ENCODE measurements around the gene ADD1. TPM values are rescaled to one million over a fixed set of nuclear protein-coding genes. Genes with fewer than 3 reads are reported as not detected.
A peak's percentile ranks its signal among the peaks of the same experiment; 100 is the strongest.
"Not testable (repeated sequence)": the region's sequence is repeated elsewhere in the genome, so short reads cannot be mapped to it uniquely, and the experiment has no call there.

ADD1 gene
- total RNA-seq, 1 experiment from 2014 or later = 98.4 TPM

DNA sequence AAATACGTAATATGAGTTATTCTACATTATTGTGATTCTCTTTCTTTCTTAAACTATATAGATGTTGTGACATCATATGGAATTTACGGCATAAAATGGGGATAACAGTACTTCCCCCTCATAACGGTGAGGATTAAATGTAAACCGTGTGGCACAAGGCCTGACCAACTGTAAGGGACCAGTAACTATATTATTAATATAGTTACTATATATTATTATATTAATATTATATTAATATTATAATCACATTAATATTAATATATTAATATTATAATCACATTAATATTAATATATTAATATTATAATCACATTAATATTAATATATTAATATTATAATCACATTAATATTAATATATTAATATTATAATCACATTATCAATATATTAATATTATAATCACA is 116.8 kb downstream of the ADD1 start:
- peaks cover 20% of the 10 kb centered on the region for H3K36me3 ChIP-seq
- H3K9me3 ChIP-seq (replicated peaks); DNase-seq (ENCODE audit: low read depth in 1 of 2, low spot score in 2 of 2); H3K4me3 ChIP-seq; H3K27ac ChIP-seq; H3K27me3 ChIP-seq (replicated peaks); H3K4me1 ChIP-seq (replicated peaks): not testable (repeated sequence)

GRCh38 chr4:2961421-2961810 is 117.8 kb downstream of the ADD1 start:
- Histone ChIP-seq H3K4me1 (replicated peaks) (peaks cover 3% of the 10 kb centered on the region; the same call in 1 of the 2 replicates), H3K27ac (no peak overlapping the region), H3K27me3 (replicated peaks) (no peaks in the 10 kb centered on the region), H3K36me3 (peaks cover 11% of the 10 kb centered on the region; the same call in 1 of the 2 replicates), H3K9me3 (replicated peaks) (no peaks in the 10 kb centered on the region), H3K4me3 (no peak overlapping the region)
- no peak for DNase-seq (ENCODE audit: low read depth in 1 of 2, low spot score in 2 of 2)

DNA sequence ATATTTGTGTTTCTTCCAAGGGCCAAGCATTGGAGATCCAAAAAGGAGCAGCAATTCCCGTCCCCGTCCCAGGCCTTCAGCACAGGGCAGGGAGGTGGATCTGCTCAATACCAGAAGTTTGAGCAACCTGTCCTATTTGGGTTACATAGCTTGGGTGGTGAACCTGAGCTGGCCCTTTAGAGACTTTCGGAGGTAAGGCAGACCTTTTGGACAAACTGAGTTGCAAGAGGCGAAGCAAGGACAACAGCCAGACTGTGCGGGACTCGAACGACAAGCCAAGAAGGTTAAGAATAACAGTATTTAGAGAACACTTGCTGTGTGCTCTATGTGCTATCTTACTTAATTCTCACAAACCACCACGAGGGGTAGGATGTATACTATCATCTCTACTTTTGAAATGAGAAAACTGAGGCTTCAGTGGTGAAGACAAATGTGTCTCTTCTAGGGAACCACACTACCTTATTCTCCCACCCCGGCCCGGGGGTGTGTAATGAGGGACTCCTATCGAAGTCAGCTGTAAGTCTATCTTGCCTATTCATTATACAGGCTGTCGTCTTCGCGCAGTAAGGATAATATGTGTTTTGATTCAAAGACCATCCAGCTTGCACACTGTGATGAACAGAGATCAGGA is 118.3 kb downstream of the ADD1 start:
- Histone ChIP-seq H3K27ac (no peak overlapping the region), H3K36me3 (peaks cover 8% of the 10 kb centered on the region; the same call in 1 of the 2 replicates), H3K27me3 (replicated peaks) (no peaks in the 10 kb centered on the region), H3K9me3 (replicated peaks) (no peaks in the 10 kb centered on the region), H3K4me1 (replicated peaks) (peaks cover 3% of the 10 kb centered on the region; the same call in 1 of the 2 replicates), H3K4me3 (peak overlapping the region; percentile 78)
- DNase-seq (ENCODE audit: low read depth in 1 of 2, low spot score in 2 of 2) = no peak

GRCh38 chr4:2962614-2963174 is 119.0 kb downstream of the ADD1 start:
- DNase-seq (ENCODE audit: low read depth in 1 of 2, low spot score in 2 of 2) = no peak
- peak overlapping the region; percentile 60 for H3K27ac ChIP-seq
- H3K4me3 ChIP-seq = peak overlapping the region; percentile 78
- peaks cover 3% of the 10 kb centered on the region; the same call in 1 of the 2 replicates for H3K4me1 ChIP-seq (replicated peaks)
- H3K27me3 ChIP-seq (replicated peaks) = no peaks in the 10 kb centered on the region
- H3K36me3 ChIP-seq = peaks cover 4% of the 10 kb centered on the region; the same call in 1 of the 2 replicates
- no peaks in the 10 kb centered on the region for H3K9me3 ChIP-seq (replicated peaks)

GRCh38 chr4:2963175-2963965 is 119.7 kb downstream of the ADD1 start, which contains the start of the genes GRK4 and NOP14:
GRK4 (plus strand) TSS chr4:2963571; CDS start chr4:2964071, 500 bp downstream.
NOP14 (minus strand) TSS chr4:2963406; CDS start chr4:2963319, 87 bp downstream.
- no peaks in the 10 kb centered on the region for H3K9me3 ChIP-seq (replicated peaks)
- peaks cover 3% of the 10 kb centered on the region; the same call in 1 of the 2 replicates for H3K4me1 ChIP-seq (replicated peaks)
- peak within 1 kb of the TSS; percentile 78 for H3K4me3 ChIP-seq
- peak; percentile 83 to 93 for DNase-seq (ENCODE audit: low read depth in 1 of 2, low spot score in 2 of 2)
- peak within 1 kb of the TSS; percentile 60 for H3K27ac ChIP-seq
- no peaks in the 10 kb centered on the region for H3K27me3 ChIP-seq (replicated peaks)
- peaks cover 4% of the 10 kb centered on the region; the same call in 1 of the 2 replicates for H3K36me3 ChIP-seq

GRCh38 chr4:2963966-2964471 is 120.4 kb downstream of the ADD1 start:
- DNase-seq (ENCODE audit: low read depth in 1 of 2, low spot score in 2 of 2) = peak in 1 of 2 experiments; percentile 47
- H3K27ac ChIP-seq = no peak overlapping the region
- no peaks in the 10 kb centered on the region for H3K9me3 ChIP-seq (replicated peaks)
- H3K4me3 ChIP-seq = peak overlapping the region; percentile 78
- H3K36me3 ChIP-seq = peaks cover 4% of the 10 kb centered on the region; the same call in 1 of the 2 replicates
- H3K27me3 ChIP-seq (replicated peaks) = no peaks in the 10 kb centered on the region
- peaks cover 3% of the 10 kb centered on the region; the same call in 1 of the 2 replicates for H3K4me1 ChIP-seq (replicated peaks)

GRCh38 chr4:2964706-2965258 is 121.1 kb downstream of the ADD1 start:
- peaks cover 3% of the 10 kb centered on the region; the same call in 1 of the 2 replicates for H3K4me1 ChIP-seq (replicated peaks)
- H3K4me3 ChIP-seq = no peak overlapping the region; the same call in 1 of the 2 replicates
- H3K27ac ChIP-seq = no peak overlapping the region
- no peaks in the 10 kb centered on the region for H3K27me3 ChIP-seq (replicated peaks)
- H3K36me3 ChIP-seq = peaks cover 4% of the 10 kb centered on the region; the same call in 1 of the 2 replicates
- no peak for DNase-seq (ENCODE audit: low read depth in 1 of 2, low spot score in 2 of 2)
- no peaks in the 10 kb centered on the region for H3K9me3 ChIP-seq (replicated peaks)

DNA sequence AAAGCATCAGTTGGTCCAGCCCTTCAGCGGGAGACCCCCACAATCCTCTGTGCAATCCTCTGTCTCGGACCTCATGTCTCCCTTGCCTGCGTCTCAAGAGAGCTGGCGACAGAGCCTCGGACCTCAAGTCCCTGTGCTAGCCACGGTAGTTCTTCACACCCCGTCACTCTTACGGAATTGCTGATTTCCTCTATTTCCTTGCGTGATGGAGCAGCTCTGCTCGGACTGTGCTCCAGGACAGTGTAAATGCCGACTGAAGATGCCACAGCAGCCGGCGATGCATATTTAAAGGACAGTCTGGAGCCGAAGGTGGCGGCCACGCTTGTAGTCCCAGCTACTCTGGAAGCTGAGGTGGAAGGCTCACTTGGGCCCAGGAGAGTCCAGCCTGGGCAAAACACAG is 121.6 kb downstream of the ADD1 start:
- H3K4me1 ChIP-seq (replicated peaks) = peaks cover 3% of the 10 kb centered on the region; the same call in 1 of the 2 replicates
- no peak overlapping the region for H3K4me3 ChIP-seq
- H3K36me3 ChIP-seq = peaks cover 4% of the 10 kb centered on the region; the same call in 1 of the 2 replicates
- no peak overlapping the region for H3K27ac ChIP-seq
- no peaks in the 10 kb centered on the region for H3K9me3 ChIP-seq (replicated peaks)
- no peaks in the 10 kb centered on the region for H3K27me3 ChIP-seq (replicated peaks)
- DNase-seq (ENCODE audit: low read depth in 1 of 2, low spot score in 2 of 2) = no peak

GRCh38 chr4:2968381-2968780 is 124.7 kb downstream of the ADD1 start:
- H3K36me3 ChIP-seq = no peaks in the 10 kb centered on the region
- no peaks in the 10 kb centered on the region for H3K4me1 ChIP-seq (replicated peaks)
- no peak for DNase-seq (ENCODE audit: low read depth in 1 of 2, low spot score in 2 of 2)
- no peak overlapping the region for H3K4me3 ChIP-seq
- no peaks in the 10 kb centered on the region for H3K27me3 ChIP-seq (replicated peaks)
- no peak overlapping the region for H3K27ac ChIP-seq
- H3K9me3 ChIP-seq (replicated peaks) = no peaks in the 10 kb centered on the region

GRCh38 chr4:2971275-2971674 is 127.6 kb downstream of the ADD1 start:
- no peaks in the 10 kb centered on the region for H3K36me3 ChIP-seq
- no peak overlapping the region for H3K27ac ChIP-seq
- no peaks in the 10 kb centered on the region for H3K4me1 ChIP-seq (replicated peaks)
- no peaks in the 10 kb centered on the region for H3K27me3 ChIP-seq (replicated peaks)
- H3K9me3 ChIP-seq (replicated peaks) = no peaks in the 10 kb centered on the region
- no peak for DNase-seq (ENCODE audit: low read depth in 1 of 2, low spot score in 2 of 2)
- H3K4me3 ChIP-seq = no peak overlapping the region

DNA sequence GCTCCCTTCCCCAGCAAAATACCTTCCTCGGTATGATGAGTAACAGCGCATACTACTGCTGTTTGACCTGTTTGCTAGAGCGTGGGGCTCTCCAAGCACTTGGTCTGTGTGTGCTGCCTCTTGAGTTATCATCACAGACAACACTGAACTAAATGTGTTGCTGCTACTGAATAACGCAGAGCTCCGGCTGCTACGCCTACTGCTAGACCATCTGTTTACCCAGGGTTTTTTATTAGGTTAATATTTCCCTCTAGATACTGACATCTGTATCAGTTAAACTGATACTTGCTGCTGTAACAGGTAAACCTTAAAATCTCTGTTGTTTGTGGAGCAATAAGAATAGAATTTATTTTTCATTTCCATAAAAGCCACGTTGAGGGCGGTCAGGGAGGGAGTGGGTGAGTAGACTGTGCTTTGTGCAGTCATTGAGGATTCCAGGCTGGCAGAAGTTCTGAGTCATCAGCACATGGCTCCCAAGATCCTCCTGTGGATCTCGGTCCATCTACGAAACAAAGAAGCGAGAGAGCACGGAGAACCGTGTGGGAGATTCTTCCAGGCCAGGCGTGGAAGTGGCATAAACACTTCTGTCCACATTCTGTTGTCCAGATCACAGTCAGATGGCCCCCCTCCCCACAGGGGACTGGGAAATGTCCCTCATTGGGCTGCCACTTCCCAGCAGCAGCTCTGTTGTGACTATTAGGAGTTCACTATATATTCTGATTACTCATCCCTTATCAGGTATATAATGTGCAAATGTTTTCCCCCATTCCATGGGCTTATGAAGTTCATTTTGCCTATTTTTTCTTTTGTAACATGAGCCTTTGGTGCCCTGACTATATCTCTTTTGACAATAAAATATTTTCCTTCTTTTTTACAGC is 133.8 kb downstream of the ADD1 start:
- H3K36me3 ChIP-seq = no peaks in the 10 kb centered on the region
- peak in 1 of 2 experiments; percentile 48 for DNase-seq (ENCODE audit: low read depth in 1 of 2, low spot score in 2 of 2)
- no peak overlapping the region for H3K4me3 ChIP-seq
- H3K9me3 ChIP-seq (replicated peaks) = no peaks in the 10 kb centered on the region
- peaks cover 9% of the 10 kb centered on the region for H3K4me1 ChIP-seq (replicated peaks)
- no peaks in the 10 kb centered on the region for H3K27me3 ChIP-seq (replicated peaks)
- H3K27ac ChIP-seq = peak overlapping the region; percentile 34; the same call in 1 of the 2 replicates
